Kidney (tissue), 14 donors: ENCODE results near the gene PITPNC1. TPM values are rescaled to one million over a fixed set of nuclear protein-coding genes. Genes with fewer than 3 reads are reported as not detected.

Experiments used
- DNase-seq, 5 donors: peaks; one replicate each; pipeline ENCODE4 v3.0.0-alpha.2; 2013 to 2020
- FAIRE-seq: peaks from 2 replicates; lab custom pipeline; 2012; peaks lifted over from hg19 to GRCh38; lab: Jason Lieb, UNC
- H3K27ac ChIP-seq, 2 donors: one replicate each; pipeline ENCODE4 v1.7.0; 2013; ENCODE audit warnings: low read depth in 2 of 2, low read length in 2 of 2, inconsistent platforms in 1 of 2
- H3K27me3 ChIP-seq: one replicate; pipeline ENCODE4 v1.7.1; 2013; ENCODE audit warnings: low read length, inconsistent platforms; ENCODE audit not compliant: control insufficient read depth, insufficient read depth
- H3K36me3 ChIP-seq, 3 donors: one replicate each; pipeline versions ENCODE4 v1.7.0 to v1.7.1; 2013; ENCODE audit warnings: low read length in 3 of 3, control low read depth in 1 of 3, inconsistent platforms in 1 of 3; ENCODE audit not compliant: insufficient read depth in 3 of 3, control insufficient read depth in 2 of 3
- H3K4me1 ChIP-seq, 3 donors: one replicate each; pipeline versions ENCODE4 v1.7.0 to v1.7.1; 2013; ENCODE audit warnings: low read length in 3 of 3, inconsistent platforms in 1 of 3, low read depth in 1 of 3; ENCODE audit not compliant: control insufficient read depth in 2 of 3, insufficient read depth in 2 of 3
- H3K4me3 ChIP-seq, 3 donors: one replicate each; pipeline versions ENCODE4 v1.7.0 to v1.8.1; 2013; ENCODE audit warnings: low read length in 3 of 3, control low read depth in 1 of 3, inconsistent platforms in 1 of 3
- H3K9ac ChIP-seq, 3 donors: one replicate each; pipeline versions ENCODE4 v1.7.0 to v1.7.1; 2013; ENCODE audit warnings: low read length in 3 of 3, control low read depth in 1 of 3, inconsistent platforms in 1 of 3
- H3K9me3 ChIP-seq, 3 donors: one replicate each; pipeline versions ENCODE4 v1.7.0 to v1.7.1; 2013; ENCODE audit warnings: low read length in 3 of 3, control low read depth in 1 of 3, inconsistent platforms in 1 of 3; ENCODE audit not compliant: control insufficient read depth in 2 of 3, insufficient read depth in 1 of 3
- intact Hi-C: fragments of 100-400 bp; cut with DNase I; formaldehyde crosslinking; loops from one replicate; pipeline ENCODE4 v1.11.1; 2022
- polyA plus RNA-seq: library from polyadenylated mRNA; stranded (reverse); fragments of 350-450 nt; fragmentation: Illumina TruSeq; extraction: RNeasy Lipid Tissue Mini Kit (QIAGEN cat#74804); gene quantifications from one replicate; pipeline ENCODE4 v1.2.3, GENCODE V29; 2014; ENCODE audit warnings: low read depth, low replicate concordance; ENCODE audit not compliant: insufficient read depth
- total RNA-seq: library from RNA; stranded (reverse); fragmentation: NEBNext Ultra II Directional; extraction: Animal tissue kit (Norgen Biotek cat#: 25700); gene quantifications from one replicate; pipeline ENCODE4 v1.2.1, GENCODE V29; 2021
- TF ChIP-seq, protein P1 (sequence below): IDR thresholded peaks from 3 replicates; pipeline ENCODE4 v1.5.1; 2012; ENCODE audit warnings: mild to moderate bottlenecking, moderate library complexity, borderline replicate concordance; ENCODE audit not compliant: insufficient read depth; ENCODE audit errors: extremely low read depth
- donor health status: control.
- donor health status: control.
- donor health status: control.
- donor health status: control.
- donor health status: control.
- donor health status: DM: yes; HTN: yes; CAD: no.
- donor health status: Normal renal cell carcinoma (clear cell type).

PITPNC1 gene
- total and polyA plus RNA-seq, 2 donors from 2014 or later, result 14.2 to 41.3 TPM

DNA sequence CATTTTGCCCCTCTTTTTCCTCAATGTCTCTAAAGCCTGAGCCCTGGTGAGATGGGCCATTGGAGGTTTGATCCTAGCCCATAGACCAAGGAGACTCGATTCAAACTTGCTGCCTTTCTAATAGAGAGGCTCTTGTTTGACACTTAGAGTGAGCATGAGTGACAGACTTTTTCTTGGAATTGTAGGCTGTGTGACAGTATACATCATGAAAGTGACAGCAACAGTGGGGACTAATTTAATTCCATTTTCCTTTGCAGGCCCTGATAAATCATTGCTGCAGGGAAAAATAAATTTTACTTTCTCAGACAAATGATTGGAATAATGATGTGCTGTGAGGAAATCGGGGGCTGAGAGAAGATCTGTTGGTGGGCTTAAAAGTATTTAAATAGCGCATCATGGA is 171.6 kb downstream of the PITPNC1 start:
- H3K4me3 ChIP-seq, result no peak overlapping the region
- FAIRE-seq, result no peak
- no peak for DNase-seq
- H3K9ac ChIP-seq, result no peak overlapping the region
- no peak overlapping the region for H3K27ac ChIP-seq
- TF ChIP-seq, protein P1, sequence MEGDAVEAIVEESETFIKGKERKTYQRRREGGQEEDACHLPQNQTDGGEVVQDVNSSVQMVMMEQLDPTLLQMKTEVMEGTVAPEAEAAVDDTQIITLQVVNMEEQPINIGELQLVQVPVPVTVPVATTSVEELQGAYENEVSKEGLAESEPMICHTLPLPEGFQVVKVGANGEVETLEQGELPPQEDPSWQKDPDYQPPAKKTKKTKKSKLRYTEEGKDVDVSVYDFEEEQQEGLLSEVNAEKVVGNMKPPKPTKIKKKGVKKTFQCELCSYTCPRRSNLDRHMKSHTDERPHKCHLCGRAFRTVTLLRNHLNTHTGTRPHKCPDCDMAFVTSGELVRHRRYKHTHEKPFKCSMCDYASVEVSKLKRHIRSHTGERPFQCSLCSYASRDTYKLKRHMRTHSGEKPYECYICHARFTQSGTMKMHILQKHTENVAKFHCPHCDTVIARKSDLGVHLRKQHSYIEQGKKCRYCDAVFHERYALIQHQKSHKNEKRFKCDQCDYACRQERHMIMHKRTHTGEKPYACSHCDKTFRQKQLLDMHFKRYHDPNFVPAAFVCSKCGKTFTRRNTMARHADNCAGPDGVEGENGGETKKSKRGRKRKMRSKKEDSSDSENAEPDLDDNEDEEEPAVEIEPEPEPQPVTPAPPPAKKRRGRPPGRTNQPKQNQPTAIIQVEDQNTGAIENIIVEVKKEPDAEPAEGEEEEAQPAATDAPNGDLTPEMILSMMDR, result no peak
- no peaks in the 10 kb centered on the region for H3K27me3 ChIP-seq
- intact Hi-C loops, result no loop called here
- H3K4me1 ChIP-seq, result peaks cover 0 to 8% (median 0%) of the 10 kb centered on the region in 3 donors
- no peaks in the 10 kb centered on the region for H3K9me3 ChIP-seq
- H3K36me3 ChIP-seq, result no peaks in the 10 kb centered on the region

DNA sequence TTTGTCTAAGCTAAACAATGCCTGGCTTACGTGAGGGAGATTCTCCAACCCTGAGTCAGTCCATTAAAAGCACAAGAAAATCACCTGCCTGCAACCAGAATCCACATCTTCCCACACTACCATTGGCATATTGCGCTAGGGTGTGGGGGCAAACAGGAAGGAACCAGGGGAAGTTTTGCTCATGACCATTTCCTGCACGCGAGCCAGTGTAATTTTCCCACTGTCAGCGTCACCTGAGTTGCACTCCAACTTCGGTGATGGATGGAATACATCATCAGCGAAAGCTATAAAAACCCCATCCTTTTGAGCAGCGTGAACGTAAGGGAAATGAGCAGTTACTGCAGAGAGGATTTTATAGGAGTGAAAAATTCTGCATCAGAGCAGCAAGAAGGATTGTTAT is 172.7 kb downstream of the PITPNC1 start:
- no peak overlapping the region for H3K4me3 ChIP-seq
- H3K27me3 ChIP-seq, result no peaks in the 10 kb centered on the region
- intact Hi-C loops, result no loop called here
- no peaks in the 10 kb centered on the region for H3K9me3 ChIP-seq
- TF ChIP-seq, protein P1, result no peak
- H3K9ac ChIP-seq, result peak overlapping the region in 1 of 3 donors; percentile 2
- H3K4me1 ChIP-seq, result peaks cover 0 to 8% (median 0%) of the 10 kb centered on the region in 3 donors
- no peaks in the 10 kb centered on the region for H3K36me3 ChIP-seq
- no peak for FAIRE-seq
- peak in 2 of 5 donors; percentile 22 to 37 for DNase-seq
- no peak overlapping the region for H3K27ac ChIP-seq

DNA sequence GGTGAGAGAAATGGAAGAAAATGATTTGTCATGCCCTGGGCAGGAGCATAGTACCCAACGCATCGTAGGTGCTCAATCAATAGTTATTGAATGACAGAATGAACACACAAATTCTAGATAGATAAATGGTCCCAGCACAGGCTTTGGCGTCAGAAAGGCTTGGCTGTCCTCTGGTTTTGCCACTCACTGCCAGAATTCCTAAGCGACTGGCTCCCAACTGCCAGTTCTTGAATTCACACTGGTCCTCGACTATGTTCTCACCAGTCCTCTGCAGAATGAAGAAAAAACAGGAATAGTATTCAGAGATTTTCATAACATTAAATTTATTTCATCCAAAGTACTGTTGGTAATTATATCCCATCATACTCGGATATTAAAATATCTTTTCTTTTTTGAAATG is 177.6 kb downstream of the PITPNC1 start:
- Histone ChIP-seq H3K4me3 (no peak overlapping the region), H3K9ac (no peak overlapping the region), H3K27me3 (no peaks in the 10 kb centered on the region), H3K36me3 (no peaks in the 10 kb centered on the region), H3K9me3 (no peaks in the 10 kb centered on the region), H3K27ac (no peak overlapping the region), H3K4me1 (no peaks in the 10 kb centered on the region)
- intact Hi-C loops, result no loop called here
- FAIRE-seq (no peak), DNase-seq (no peak)
- TF ChIP-seq, protein P1, result no peak

DNA sequence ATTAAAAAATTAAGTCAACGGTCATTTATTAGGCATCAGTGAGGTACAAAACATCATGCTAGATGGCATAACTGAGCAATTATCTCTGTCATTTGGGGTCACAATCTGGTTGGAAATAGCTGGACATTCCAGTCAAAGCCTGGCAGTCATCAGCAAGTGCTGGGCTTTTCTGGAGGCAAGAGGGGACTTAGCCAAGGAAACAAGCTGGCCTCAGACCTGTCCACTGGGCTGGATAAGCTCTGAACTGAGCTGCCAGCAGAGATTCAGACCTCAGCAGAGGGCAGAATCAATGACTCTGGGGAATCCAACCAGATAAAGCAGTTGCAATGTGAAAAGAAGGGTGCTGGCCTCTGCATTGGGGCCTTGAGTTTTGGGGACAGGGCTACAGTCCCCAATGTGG is 178.8 kb downstream of the PITPNC1 start:
- H3K36me3 ChIP-seq, result no peaks in the 10 kb centered on the region
- H3K4me3 ChIP-seq, result no peak overlapping the region
- FAIRE-seq (no peak), DNase-seq (no peak)
- H3K27ac ChIP-seq, result no peak overlapping the region
- no peaks in the 10 kb centered on the region for H3K27me3 ChIP-seq
- H3K9ac ChIP-seq, result no peak overlapping the region
- intact Hi-C loops, result no loop called here
- no peaks in the 10 kb centered on the region for H3K4me1 ChIP-seq
- TF ChIP-seq, protein P1, result no peak
- H3K9me3 ChIP-seq, result no peaks in the 10 kb centered on the region
